ENCODE data around the gene NSDHL.

The NSDHL gene

GRCh38 chrX:152845618-152846240 is 14.9 kb downstream of the NSDHL start:
- TF ChIP-seq ZFX (IDR thresholded peaks at IDR 0.05) (no peak), CTCF (conservative IDR thresholded peaks at IDR 0.05) (no peak)
- no peak overlapping the region for H3K27ac ChIP-seq

GRCh38 chrX:152847281-152847680 is 16.4 kb downstream of the NSDHL start:
- TF ChIP-seq CTCF (conservative IDR thresholded peaks at IDR 0.05): no peak
- TF ChIP-seq ZFX (IDR thresholded peaks at IDR 0.05): no peak
- no peak overlapping the region for H3K27ac ChIP-seq

- no peak overlapping the region for H3K27ac ChIP-seq
- TF ChIP-seq ZFX (IDR thresholded peaks at IDR 0.05): no peak
- TF ChIP-seq CTCF (conservative IDR thresholded peaks at IDR 0.05): no peak
These were observed 19.6 kb downstream of the NSDHL start for GRCh38 chrX:152850465-152850864.

- no peak overlapping the region for H3K27ac ChIP-seq
- no peak for TF ChIP-seq ZFX (IDR thresholded peaks at IDR 0.05)
- TF ChIP-seq CTCF (conservative IDR thresholded peaks at IDR 0.05): no peak
These were observed 23.1 kb downstream of the NSDHL start for GRCh38 chrX:152853986-152854385.

GRCh38 chrX:152861116-152861515 is 30.3 kb downstream of the NSDHL start:
- no peak overlapping the region; the same call in 1 of the 2 replicates for H3K27ac ChIP-seq
- TF ChIP-seq CTCF (conservative IDR thresholded peaks at IDR 0.05) (no peak), ZFX (IDR thresholded peaks at IDR 0.05) (no peak)

GRCh38 chrX:152861826-152862225 is 31.0 kb downstream of the NSDHL start:
- no peak overlapping the region for H3K27ac ChIP-seq
- no peak for TF ChIP-seq ZFX (IDR thresholded peaks at IDR 0.05)
- TF ChIP-seq CTCF (conservative IDR thresholded peaks at IDR 0.05): no peak

- TF ChIP-seq CTCF (conservative IDR thresholded peaks at IDR 0.05): no peak
- TF ChIP-seq ZFX (IDR thresholded peaks at IDR 0.05): no peak
- H3K27ac ChIP-seq: no peak overlapping the region
These were observed 34.5 kb downstream of the NSDHL start for GRCh38 chrX:152865232-152865920.
